Type B pancreatic cell (in vitro differentiated cells): Measurements from ENCODE around the gene PTPA. TPM values are rescaled to one million over a fixed set of nuclear protein-coding genes. Genes with fewer than 3 reads are reported as not detected.
"Not testable (repeated sequence)": the region's sequence is repeated elsewhere in the genome, so short reads cannot be mapped to it uniquely, and the experiment has no call there.

Source experiments
- DNase-seq: peaks from one replicate; pipeline ENCODE4 v3.0.0; 2021; ENCODE audit warnings: mixed read lengths; ENCODE audit not compliant: unreplicated experiment; ENCODE audit errors: extremely low spot score
- H3K27ac Mint-ChIP-seq: 2 replicates; pipeline ENCODE4 v1.8.0; 2021; ENCODE audit warnings: mild to moderate bottlenecking, mixed read lengths
- H3K27me3 Mint-ChIP-seq: 2 replicates; pipeline ENCODE4 v1.8.0; 2021; ENCODE audit warnings: mixed read lengths
- H3K36me3 Mint-ChIP-seq: 2 replicates; pipeline ENCODE4 v1.8.0; 2021; ENCODE audit warnings: mixed read lengths
- H3K4me1 Mint-ChIP-seq: one replicate; pipeline ENCODE4 v1.8.0; 2021; ENCODE audit warnings: mixed read lengths; ENCODE audit not compliant: unreplicated experiment
- H3K4me3 Mint-ChIP-seq: 2 replicates; pipeline ENCODE4 v1.8.0; 2021; ENCODE audit warnings: mild to moderate bottlenecking, mixed read lengths
- H3K9me3 Mint-ChIP-seq: 2 replicates; pipeline ENCODE4 v1.8.0; 2021; ENCODE audit warnings: mixed read lengths
- total RNA-seq: library from RNA; stranded (reverse); gene quantifications from 2 replicates; pipeline ENCODE4 v1.2.1, GENCODE V29; 2021; ENCODE audit warnings: low replicate concordance
- TF ChIP-seq, protein P1 (sequence below): fragments of 200-600 bp; sonication (generic); conservative IDR thresholded peaks from 2 replicates; pipeline ENCODE4 v1.5.0; 2021; ENCODE audit warnings: antibody characterized with exemption, mild to moderate bottlenecking

The PTPA gene
- total RNA-seq, 1 donor from 2014 or later: 102 TPM

DNA sequence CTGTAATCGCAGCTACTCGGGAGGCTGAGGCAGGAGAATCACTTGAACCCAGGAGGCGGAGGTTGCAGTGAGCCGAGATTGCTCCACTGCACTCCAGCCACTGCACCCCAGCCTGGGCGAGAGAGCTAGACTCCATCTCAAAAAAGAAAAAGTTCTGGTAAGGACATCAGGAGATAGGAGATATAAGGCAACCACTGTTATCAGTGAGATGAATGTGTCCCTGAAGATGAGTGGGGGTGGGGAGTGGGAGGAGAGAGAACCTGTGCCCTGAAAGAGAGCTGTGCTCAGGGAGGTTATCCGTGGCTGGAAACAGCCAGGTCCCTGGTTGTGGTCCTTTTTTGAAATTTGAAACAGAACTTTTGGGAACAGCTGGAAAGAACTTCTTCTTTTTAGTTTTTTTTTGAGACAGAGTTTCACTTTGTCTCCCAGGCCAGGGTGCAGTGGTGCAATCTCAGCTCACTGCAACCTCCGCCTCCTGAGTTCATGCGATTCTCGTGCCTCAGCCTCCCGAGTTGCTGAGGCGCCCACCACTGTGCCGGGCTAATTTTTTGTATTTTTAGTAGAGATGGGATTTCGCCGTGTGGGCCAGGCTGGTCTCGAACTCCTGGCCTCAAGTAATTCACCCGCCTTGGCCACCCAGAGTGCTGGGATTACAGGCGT, 2.6 kb downstream of the PTPA start:
- no peak for DNase-seq
- Mint-ChIP-seq H3K4me1 (peaks cover 22% of the 10 kb centered on the region), H3K27me3 (peaks cover 4% of the 10 kb centered on the region), H3K9me3 (no peaks in the 10 kb centered on the region), H3K36me3 (no peaks in the 10 kb centered on the region), H3K4me3 (no peak overlapping the region), H3K27ac (peak overlapping the region; percentile 67)
- TF ChIP-seq, protein P1, sequence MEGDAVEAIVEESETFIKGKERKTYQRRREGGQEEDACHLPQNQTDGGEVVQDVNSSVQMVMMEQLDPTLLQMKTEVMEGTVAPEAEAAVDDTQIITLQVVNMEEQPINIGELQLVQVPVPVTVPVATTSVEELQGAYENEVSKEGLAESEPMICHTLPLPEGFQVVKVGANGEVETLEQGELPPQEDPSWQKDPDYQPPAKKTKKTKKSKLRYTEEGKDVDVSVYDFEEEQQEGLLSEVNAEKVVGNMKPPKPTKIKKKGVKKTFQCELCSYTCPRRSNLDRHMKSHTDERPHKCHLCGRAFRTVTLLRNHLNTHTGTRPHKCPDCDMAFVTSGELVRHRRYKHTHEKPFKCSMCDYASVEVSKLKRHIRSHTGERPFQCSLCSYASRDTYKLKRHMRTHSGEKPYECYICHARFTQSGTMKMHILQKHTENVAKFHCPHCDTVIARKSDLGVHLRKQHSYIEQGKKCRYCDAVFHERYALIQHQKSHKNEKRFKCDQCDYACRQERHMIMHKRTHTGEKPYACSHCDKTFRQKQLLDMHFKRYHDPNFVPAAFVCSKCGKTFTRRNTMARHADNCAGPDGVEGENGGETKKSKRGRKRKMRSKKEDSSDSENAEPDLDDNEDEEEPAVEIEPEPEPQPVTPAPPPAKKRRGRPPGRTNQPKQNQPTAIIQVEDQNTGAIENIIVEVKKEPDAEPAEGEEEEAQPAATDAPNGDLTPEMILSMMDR: no peak

DNA sequence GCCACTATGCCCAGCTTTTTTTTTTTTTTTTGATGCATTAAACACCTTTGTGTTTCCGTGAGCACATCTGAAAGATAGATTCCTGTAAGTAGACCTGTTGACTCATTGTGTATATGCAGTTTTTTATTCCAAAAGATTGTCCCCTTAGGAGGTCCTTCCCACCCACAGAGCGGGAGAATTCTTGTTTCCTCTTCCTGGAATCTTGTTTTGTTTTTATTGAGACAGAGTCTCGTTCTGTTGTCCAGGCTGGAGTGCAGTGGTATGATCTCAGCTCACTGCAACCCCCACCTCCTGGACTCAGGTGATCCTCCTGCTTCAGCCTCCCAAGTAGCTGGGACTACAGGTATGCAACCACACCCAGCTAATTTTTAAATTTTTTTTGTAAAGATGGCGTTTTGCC, 7.6 kb downstream of the PTPA start:
- Mint-ChIP-seq H3K27me3 (no peaks in the 10 kb centered on the region), H3K4me1 (peaks cover 12% of the 10 kb centered on the region), H3K27ac (no peak overlapping the region), H3K36me3 (peaks cover 10% of the 10 kb centered on the region), H3K9me3 (no peaks in the 10 kb centered on the region), H3K4me3 (no peak overlapping the region)
- TF ChIP-seq, protein P1: no peak
- DNase-seq: no peak

DNA sequence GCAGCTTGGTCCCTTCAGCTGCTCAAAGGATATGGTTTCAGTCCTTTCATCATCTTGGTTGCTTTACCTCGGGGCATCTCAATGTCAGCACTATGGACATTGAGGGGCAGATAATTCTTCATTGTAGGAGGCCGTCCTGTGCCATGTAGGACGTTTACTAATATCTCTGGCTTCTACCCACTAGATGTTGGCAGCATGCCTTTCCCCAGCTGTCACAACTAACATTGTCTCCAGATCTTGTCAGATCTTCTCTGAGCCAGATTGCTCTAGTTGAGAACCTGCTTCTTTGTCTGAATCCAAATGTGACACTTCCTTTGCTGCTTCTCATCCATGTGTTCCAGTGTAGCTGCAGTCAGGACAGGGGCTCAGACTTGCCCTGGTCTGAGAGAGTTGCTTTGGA, 10.3 kb downstream of the PTPA start:
- Mint-ChIP-seq H3K27me3 (no peaks in the 10 kb centered on the region), H3K36me3 (peaks cover 14% of the 10 kb centered on the region), H3K4me3 (no peak overlapping the region), H3K27ac (no peak overlapping the region), H3K4me1 (peaks cover 4% of the 10 kb centered on the region), H3K9me3 (no peaks in the 10 kb centered on the region)
- TF ChIP-seq, protein P1: no peak
- DNase-seq: no peak

DNA sequence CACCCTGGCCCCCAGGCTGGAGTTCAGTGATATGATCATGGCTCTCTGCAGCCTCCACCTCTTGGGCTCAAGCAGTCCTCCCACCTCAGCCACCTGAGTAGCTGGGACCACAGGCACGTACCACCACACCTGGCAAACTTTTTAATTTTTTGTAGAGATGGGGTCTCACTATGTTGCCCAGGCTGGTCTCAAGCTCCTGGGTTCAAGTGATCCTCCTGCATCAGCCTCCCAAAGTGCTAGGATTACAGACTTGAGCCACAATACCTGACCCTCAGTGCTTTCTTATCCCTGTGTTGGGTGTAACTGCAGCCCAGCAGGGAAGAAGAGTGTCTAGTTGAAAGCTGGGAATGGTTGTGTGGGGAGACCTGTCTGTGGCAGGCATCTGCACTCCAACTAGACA, 10.9 kb downstream of the PTPA start:
- no peak for DNase-seq
- H3K36me3 Mint-ChIP-seq: peaks cover 14% of the 10 kb centered on the region
- H3K9me3 Mint-ChIP-seq: no peaks in the 10 kb centered on the region
- no peak overlapping the region for H3K27ac Mint-ChIP-seq
- no peaks in the 10 kb centered on the region for H3K27me3 Mint-ChIP-seq
- TF ChIP-seq, protein P1: no peak
- H3K4me3 Mint-ChIP-seq: no peak overlapping the region
- peaks cover 4% of the 10 kb centered on the region for H3K4me1 Mint-ChIP-seq

DNA sequence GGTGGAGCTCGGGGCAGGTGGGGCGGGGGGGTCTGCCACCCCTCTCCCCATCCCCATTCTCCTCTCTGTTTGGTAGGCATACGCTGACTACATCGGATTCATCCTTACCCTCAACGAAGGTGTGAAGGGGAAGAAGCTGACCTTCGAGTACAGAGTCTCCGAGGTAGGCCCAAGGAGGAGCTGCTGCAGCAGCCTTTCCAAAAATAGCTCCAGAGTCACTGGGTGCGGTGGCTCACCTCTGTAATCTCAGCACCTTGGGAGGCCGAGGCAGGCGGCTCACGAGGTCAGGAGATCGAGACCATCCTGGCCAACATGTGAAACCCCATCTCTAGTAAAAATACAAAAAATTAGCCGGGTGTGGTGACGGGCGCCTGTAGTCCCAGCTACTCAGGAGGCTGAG, 11.8 kb downstream of the PTPA start:
- peaks cover 18% of the 10 kb centered on the region for H3K36me3 Mint-ChIP-seq
- not testable (repeated sequence) for H3K27me3 Mint-ChIP-seq

DNA sequence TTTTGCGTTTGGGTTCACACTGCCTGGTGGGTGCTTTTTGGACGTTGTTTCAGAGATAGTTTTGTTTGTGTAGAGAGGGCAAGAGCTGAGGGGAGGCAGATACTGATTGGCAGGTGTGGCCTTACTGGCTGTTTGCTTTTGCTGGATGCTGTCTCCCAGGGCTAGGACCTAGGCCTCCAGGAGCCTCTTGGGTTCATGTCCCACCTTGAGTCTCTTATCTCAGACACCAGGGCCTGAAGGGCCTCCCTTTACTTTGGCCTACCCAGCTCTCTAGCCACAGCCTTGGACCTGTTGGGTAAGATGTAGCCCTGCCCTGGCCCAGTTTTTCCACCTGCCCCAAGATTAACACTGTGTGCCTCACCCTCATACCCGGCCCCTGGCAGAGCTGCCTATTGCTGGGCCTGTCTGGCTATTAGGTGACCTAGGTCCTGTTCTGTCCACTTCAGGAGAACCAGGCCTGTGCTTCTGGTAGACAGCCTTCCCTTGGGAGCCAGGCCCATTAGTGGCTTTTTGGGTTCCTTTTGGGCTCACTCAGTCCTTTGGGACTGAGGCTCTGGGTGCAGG, 13.4 kb downstream of the PTPA start:
- H3K36me3 Mint-ChIP-seq: peaks cover 21% of the 10 kb centered on the region
- TF ChIP-seq, protein P1: no peak
- H3K27ac Mint-ChIP-seq: peak overlapping the region; percentile 76
- H3K9me3 Mint-ChIP-seq: no peaks in the 10 kb centered on the region
- no peak overlapping the region for H3K4me3 Mint-ChIP-seq
- peaks cover 4% of the 10 kb centered on the region for H3K4me1 Mint-ChIP-seq
- no peaks in the 10 kb centered on the region for H3K27me3 Mint-ChIP-seq
- no peak for DNase-seq

More for the DNA sequence above, 11.8 kb downstream of the PTPA start:
- H3K4me3 Mint-ChIP-seq, H3K4me1 Mint-ChIP-seq, DNase-seq, H3K9me3 Mint-ChIP-seq, H3K27ac Mint-ChIP-seq: not testable (repeated sequence)
